ENCODE results near the gene PRRG1. TPM values are rescaled to one million over a fixed set of nuclear protein-coding genes. Genes with fewer than 3 reads are reported as not detected.

Gene PRRG1
- polyA plus RNA-seq, 1 of the 3 experiments (the other 2 are of a cell fraction): 3.0 TPM

GRCh38 chrX:37367946-37368345 is 18.8 kb downstream of the PRRG1 start (continued):
- TF ChIP-seq CTCF (IDR thresholded peaks at IDR 0.05) (no peak), JUND (IDR thresholded peaks at IDR 0.05) (no peak)

- H4K20me1 ChIP-seq (ENCODE audit: insufficient read depth): no peaks in the 10 kb centered on the region
- no peaks in the 10 kb centered on the region for H3K27me3 ChIP-seq (ENCODE audit: insufficient read depth)
- TF ChIP-seq TCF12 (IDR thresholded peaks at IDR 0.05): no peak
- TF ChIP-seq RAD21 (IDR thresholded peaks at IDR 0.05; ENCODE audit: low read length): no peak
- no peak for TF ChIP-seq FOXJ3 (CRISPR knock-in tag; IDR thresholded peaks at IDR 0.05)
- TF ChIP-seq NRF1 (IDR thresholded peaks at IDR 0.05; ENCODE audit: low read depth, low read length): no peak
- no peak for TF ChIP-seq ELF1 (IDR thresholded peaks at IDR 0.05)
- TF ChIP-seq TEAD4 (IDR thresholded peaks at IDR 0.05; ENCODE audit: borderline replicate concordance, insufficient read depth): no peak
- 21% methylated on average over 3 of the region's 4 CpGs for WGBS (ENCODE audit: low lambda C conversion rate)
- no peaks in the 10 kb centered on the region for H3K4me1 ChIP-seq (ENCODE audit: control insufficient read depth in 1 of 2, insufficient read depth in 2 of 2, low read depth in 1 of 2, low read length in 1 of 2)
- H3F3A ChIP-seq (replicated peaks; ENCODE audit: insufficient read depth): no peaks in the 10 kb centered on the region
- H3K36me3 ChIP-seq (replicated peaks in 1 of 2; ENCODE audit: control insufficient read depth in 1 of 2, insufficient read depth in 2 of 2, low read length in 1 of 2): no peaks in the 10 kb centered on the region
- CTCF ChIA-PET: no interaction called here
- H3K4me2 ChIP-seq: no peak overlapping the region
- H3K9me2 ChIP-seq: no peaks in the 10 kb centered on the region
- H2AFZ ChIP-seq (ENCODE audit: low read depth): no peak overlapping the region
- H3K4me3 ChIP-seq (ENCODE audit: low read depth in 2 of 2, low read length in 1 of 2): no peak overlapping the region
- H3K9ac ChIP-seq: no peak overlapping the region
- H3K27ac ChIP-seq (ENCODE audit: low read depth in 2 of 2, low read length in 1 of 2): no peak overlapping the region
- H3K79me2 ChIP-seq (ENCODE audit: insufficient read depth): peaks cover 9% of the 10 kb centered on the region; the same call in 1 of the 2 replicates
- H3K9me3 ChIP-seq: no peaks in the 10 kb centered on the region
- POLR2A ChIA-PET: no interaction called here
- no peak for DNase-seq
Measured at GRCh38 chrX:37370499-37371141, 21.5 kb downstream of the PRRG1 start.

GRCh38 chrX:37371578-37371991 is 22.4 kb downstream of the PRRG1 start:
- Histone ChIP-seq H4K20me1 (ENCODE audit: insufficient read depth) (no peaks in the 10 kb centered on the region), H3F3A (replicated peaks; ENCODE audit: insufficient read depth) (no peaks in the 10 kb centered on the region), H3K4me3 (ENCODE audit: low read depth in 2 of 2, low read length in 1 of 2) (no peak overlapping the region), H3K9me2 (no peaks in the 10 kb centered on the region), H2AFZ (ENCODE audit: low read depth) (no peak overlapping the region), H3K9me3 (no peaks in the 10 kb centered on the region), H3K4me2 (no peak overlapping the region), H3K27ac (ENCODE audit: low read depth in 2 of 2, low read length in 1 of 2) (no peak overlapping the region), H3K9ac (no peak overlapping the region), H3K27me3 (ENCODE audit: insufficient read depth) (no peaks in the 10 kb centered on the region), H3K4me1 (ENCODE audit: control insufficient read depth in 1 of 2, insufficient read depth in 2 of 2, low read depth in 1 of 2, low read length in 1 of 2) (no peaks in the 10 kb centered on the region), H3K79me2 (ENCODE audit: insufficient read depth) (peaks cover 9% of the 10 kb centered on the region; the same call in 1 of the 2 replicates), H3K36me3 (replicated peaks in 1 of 2; ENCODE audit: control insufficient read depth in 1 of 2, insufficient read depth in 2 of 2, low read length in 1 of 2) (no peaks in the 10 kb centered on the region)
- ChIA-PET POLR2A (no interaction called here), CTCF (no interaction called here)
- DNase-seq: no peak
- WGBS (ENCODE audit: low lambda C conversion rate): 50% methylated on average over 8 of the region's 8 CpGs
- TF ChIP-seq MAX (IDR thresholded peaks at IDR 0.05; ENCODE audit: low read depth): no peak
- TF ChIP-seq RFX5 (IDR thresholded peaks at IDR 0.05; ENCODE audit: low read length): no peak
- no peak for TF ChIP-seq RCOR1 (IDR thresholded peaks at IDR 0.05; ENCODE audit: low read length)
- no peak for TF ChIP-seq PBX3 (IDR thresholded peaks at IDR 0.05)
- TF ChIP-seq MEF2A (IDR thresholded peaks at IDR 0.05; ENCODE audit: borderline replicate concordance, low read depth): no peak
- TF ChIP-seq EZH2phosphoT487 (IDR thresholded peaks at IDR 0.05; ENCODE audit: borderline replicate concordance, low read depth): no peak
- no peak for TF ChIP-seq JUND (IDR thresholded peaks at IDR 0.05)
- no peak for TF ChIP-seq RAD21 (IDR thresholded peaks at IDR 0.05; ENCODE audit: low read length)
- no peak for TF ChIP-seq ZBTB33 (IDR thresholded peaks at IDR 0.05; ENCODE audit: borderline replicate concordance, low read depth)
- no peak for TF ChIP-seq TCF12 (IDR thresholded peaks at IDR 0.05)
- no peak for TF ChIP-seq CHD2 (IDR thresholded peaks at IDR 0.05; ENCODE audit: low read length, partially characterized antibody)
- no peak for TF ChIP-seq RXRA (IDR thresholded peaks at IDR 0.05; ENCODE audit: borderline replicate concordance, low read depth)
- TF ChIP-seq EP300 (IDR thresholded peaks at IDR 0.05; ENCODE audit: borderline replicate concordance in 1 of 2, low read depth in 1 of 2, low read length in 1 of 2): no peak
- no peak for TF ChIP-seq GABPA (IDR thresholded peaks at IDR 0.05; ENCODE audit: low read depth)
